8988T (cell line): ENCODE results near the gene GAGE10.
A peak's percentile ranks its signal among the peaks of the same experiment; 100 is the strongest.

Experiments used
- DNase-seq: peaks from one replicate; pipeline ENCODE4 v3.0.0; 2011

The GAGE10 gene

DNA sequence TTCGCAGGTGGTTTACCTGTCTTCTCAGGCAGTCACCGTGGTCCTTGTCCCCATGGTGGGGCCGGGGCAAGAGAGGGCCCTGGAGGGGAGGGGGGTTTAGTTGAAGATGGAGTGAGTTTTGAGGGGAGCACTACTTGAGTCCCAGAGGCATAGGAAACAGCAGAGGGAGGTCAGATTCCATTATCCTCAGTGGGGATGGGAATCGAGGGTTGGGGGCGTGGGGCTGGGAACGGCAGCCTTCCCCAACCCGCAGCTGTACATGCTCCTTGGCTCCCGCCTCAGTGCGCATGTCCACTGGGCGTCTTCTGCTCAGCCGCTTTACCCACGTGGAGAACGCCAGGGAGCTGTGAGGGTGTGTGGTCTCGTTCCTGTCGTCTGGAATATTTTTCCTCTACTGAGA lies at the start of gene GAGE10:
Gene GAGE10, plus strand, starts transcription at position 301 of the 400 bp plus-strand sequence. CDS start 1,214 bp downstream, outside the sequence.
- DNase-seq = no peak

GRCh38 chrX:49254639-49255038 lies 48.8 kb upstream of the GAGE10 start:
- DNase-seq = no peak

- no peak for DNase-seq
Measured at GRCh38 chrX:49256268-49256995, 47.0 kb upstream of the GAGE10 start.

- no peak for DNase-seq
Measured at GRCh38 chrX:49257074-49257790, 46.2 kb upstream of the GAGE10 start.

- DNase-seq = no peak
Measured at GRCh38 chrX:49257846-49258748, 45.3 kb upstream of the GAGE10 start.

DNA sequence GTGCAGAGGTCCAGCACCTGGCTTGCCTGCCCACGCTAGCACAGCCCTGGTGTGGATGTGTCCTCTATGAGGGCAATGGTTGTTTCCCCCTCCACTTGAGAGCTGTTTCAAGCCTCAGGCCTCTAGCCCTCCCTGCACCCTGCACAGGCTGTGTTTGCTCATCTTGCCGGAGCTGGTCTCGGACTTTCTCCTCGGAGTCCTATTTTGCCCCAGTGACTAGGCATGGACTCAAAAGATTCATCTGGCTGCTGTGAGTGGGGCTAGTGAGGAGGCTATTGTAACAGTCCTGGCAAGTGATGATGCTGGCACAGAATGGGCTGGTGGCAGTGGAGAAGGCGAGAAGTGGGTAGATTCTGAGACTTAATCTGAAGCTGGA lies 44.7 kb upstream of the GAGE10 start:
- no peak for DNase-seq

GRCh38 chrX:49260221-49260985 lies 43.0 kb upstream of the GAGE10 start:
- no peak for DNase-seq

GRCh38 chrX:49262603-49263002 lies 40.8 kb upstream of the GAGE10 start:
- DNase-seq = no peak

GRCh38 chrX:49263631-49264030 lies 39.8 kb upstream of the GAGE10 start:
- no peak for DNase-seq

DNA sequence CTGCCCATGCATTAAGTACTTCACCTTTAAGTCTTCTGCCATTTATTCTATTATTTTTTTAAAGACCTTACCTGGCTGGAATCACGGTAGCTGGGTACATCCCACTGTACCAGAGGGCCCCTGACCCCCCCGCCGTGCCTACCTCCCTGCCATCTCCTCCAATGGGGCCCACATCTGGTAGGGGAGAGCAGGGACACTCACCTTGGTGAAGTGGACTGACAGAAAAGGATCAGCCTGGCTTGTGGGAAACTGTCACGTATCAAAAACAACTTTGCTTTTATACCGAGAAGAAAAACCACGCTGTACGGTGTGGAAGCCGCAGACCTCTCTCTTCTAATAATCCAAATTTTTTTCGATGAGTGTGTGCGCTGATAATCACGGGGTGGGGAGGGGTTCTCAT lies 39.0 kb upstream of the GAGE10 start, which contains the start of gene FOXP3:
Gene FOXP3, minus strand, starts transcription at position 251 of the 400 bp plus-strand sequence. CDS start 6,205 bp downstream, outside the sequence.
- no peak for DNase-seq

- DNase-seq = no peak
Measured at GRCh38 chrX:49266523-49267445, 36.7 kb upstream of the GAGE10 start.

GRCh38 chrX:49268702-49269009 lies 34.8 kb upstream of the GAGE10 start:
- no peak for DNase-seq

GRCh38 chrX:49269010-49269766 lies 34.3 kb upstream of the GAGE10 start:
- DNase-seq = peak; percentile 80

GRCh38 chrX:49269767-49270248 lies 33.6 kb upstream of the GAGE10 start, which contains the start of gene PPP1R3F:
Gene PPP1R3F, plus strand, starts transcription at chrX:49269793. Its CDS starts 77 bp downstream, at chrX:49269870.
- no peak for DNase-seq

DNA sequence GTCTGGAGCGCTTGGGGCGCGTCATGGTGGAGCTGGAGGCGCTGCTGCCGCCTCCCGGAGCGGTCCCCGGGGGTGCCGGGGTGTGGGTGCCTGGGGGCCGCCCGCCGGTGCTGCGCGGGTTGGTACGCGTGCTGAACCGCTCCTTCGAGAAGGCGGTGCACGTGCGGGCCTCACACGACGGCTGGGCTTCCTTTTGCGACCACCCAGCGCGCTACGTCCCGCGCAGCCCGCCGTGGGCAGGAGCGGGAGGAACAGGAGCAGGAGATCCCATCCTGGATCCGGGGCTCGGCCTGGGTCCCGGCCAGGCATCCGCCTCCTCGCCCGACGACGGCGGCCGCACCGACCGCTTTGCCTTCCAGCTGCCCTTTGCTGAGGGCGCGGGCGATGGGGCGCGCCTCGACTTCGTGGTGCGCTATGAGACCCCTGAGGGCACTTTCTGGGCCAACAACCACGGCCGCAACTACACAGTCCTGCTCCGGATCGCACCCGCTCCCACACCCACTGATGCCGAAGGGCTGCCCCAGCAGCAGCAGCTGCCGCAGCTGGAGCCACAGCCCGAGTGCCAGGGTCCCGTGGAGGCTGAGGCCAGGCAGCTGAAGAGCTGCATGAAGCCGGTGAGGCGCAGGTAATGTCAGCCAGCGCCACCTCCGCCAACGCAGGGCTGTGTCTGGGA lies 33.1 kb upstream of the GAGE10 start:
- no peak for DNase-seq

DNA sequence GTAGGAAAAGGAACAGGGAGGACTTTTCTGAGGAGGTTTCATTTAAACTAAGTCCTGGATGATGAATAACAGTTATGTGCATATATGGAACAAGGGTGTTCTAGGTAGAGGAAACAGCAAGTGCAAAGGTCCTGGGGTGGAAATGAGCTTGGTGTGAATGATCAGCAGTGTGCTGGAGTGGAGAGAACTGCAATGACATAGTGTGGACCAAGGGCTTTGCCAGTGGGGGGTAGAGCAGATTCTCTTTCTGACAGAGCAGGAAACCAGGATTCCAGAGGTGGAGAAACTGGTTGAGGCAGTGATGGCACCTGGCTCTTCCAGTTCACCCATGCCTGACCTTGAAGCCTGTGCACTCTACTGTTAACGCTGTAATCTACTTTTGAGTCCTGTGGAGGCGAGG lies 32.1 kb upstream of the GAGE10 start:
- DNase-seq = no peak

- no peak for DNase-seq
Measured at GRCh38 chrX:49272421-49272820, 31.0 kb upstream of the GAGE10 start.

DNA sequence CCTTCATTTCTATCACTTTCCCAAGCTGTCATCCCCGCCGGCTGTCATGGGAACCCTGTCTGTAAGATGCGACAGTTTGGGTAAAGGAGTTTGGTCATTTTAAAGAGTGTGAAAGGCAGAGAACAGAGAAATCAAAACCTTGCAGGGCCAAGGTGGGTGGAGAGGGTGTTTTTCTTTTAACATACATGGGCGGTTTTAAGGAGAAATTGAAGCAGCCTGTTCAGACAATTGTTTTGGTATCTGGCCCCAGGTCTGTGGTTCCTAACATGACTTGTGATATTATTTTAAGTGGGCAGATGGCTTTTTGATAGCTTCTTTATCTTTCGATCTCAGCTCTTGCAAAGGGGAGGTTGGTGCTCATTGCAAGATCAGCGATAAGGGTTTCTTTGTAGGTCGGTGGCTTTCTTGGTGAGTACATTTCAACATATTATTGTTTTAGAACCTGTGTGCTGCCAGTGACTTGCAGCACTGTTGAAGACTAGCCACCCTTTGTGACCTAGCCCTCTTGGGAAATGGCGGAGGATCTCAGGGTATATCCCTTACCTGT lies 30.2 kb upstream of the GAGE10 start:
- DNase-seq = no peak

DNA sequence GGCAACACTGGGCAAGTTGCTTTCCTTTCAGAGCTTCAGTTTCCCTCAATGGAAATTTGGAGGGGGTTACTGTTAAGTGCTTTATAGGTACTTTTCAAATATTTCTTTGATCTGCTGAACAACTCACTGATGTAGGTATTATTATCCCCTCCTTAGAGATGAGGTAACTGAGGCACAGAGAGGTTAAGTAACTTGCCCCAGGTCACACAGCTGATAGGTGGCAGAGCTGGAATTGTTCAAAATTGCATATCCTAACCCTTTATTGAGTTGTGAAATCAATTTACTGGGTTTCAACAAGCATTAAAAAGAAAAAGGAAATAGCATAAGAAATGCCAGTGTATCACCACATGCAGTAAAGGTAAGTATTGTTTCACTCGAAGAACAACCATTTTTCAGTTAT lies 27.2 kb upstream of the GAGE10 start:
- DNase-seq = no peak
